SH-SY5Y (cell line): ENCODE results near the gene COMMD4.

Experiments
- GATA2 ChIP-seq: IDR thresholded peaks from 2 replicates; pipeline ENCODE4 v1.6.1; 2011; ENCODE audit warnings: mild to moderate bottlenecking, low read depth, low read length
- GATA3 ChIP-seq: IDR thresholded peaks from 2 replicates; pipeline ENCODE4 v1.6.1; 2011; ENCODE audit warnings: low read depth, mild to moderate bottlenecking, low read length, moderate library complexity

DNA sequence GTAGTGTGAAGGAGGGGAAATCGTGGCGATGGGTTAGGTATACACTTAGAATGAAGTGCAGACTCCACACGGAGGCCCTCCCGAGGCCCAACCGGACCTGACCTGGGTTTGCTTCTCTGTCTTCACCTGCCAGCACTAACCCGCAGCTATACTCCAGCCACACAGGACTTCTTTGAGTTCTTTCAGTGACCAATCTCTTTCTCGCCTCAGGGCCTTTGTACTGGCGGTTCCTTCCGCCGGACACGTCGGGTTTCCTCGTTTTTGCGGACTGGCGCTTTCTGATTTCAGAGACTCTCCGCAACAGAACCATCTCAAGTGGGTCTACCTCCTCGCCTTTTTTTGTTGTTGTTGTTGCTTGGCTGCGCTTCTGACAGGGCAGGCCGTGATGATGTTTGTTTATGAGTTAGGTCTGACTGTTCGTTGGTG lies 10.9 kb downstream of the COMMD4 start, which contains the start of gene NEIL1:
- TF ChIP-seq GATA2: no peak
- no peak for TF ChIP-seq GATA3
